ENCODE results near the gene GRHL1.
A peak's percentile ranks its signal among the peaks of the same experiment; 100 is the strongest.
"Not testable (repeated sequence)": the region's sequence is repeated elsewhere in the genome, so short reads cannot be mapped to it uniquely, and the experiment has no call there.

Gene GRHL1

DNA sequence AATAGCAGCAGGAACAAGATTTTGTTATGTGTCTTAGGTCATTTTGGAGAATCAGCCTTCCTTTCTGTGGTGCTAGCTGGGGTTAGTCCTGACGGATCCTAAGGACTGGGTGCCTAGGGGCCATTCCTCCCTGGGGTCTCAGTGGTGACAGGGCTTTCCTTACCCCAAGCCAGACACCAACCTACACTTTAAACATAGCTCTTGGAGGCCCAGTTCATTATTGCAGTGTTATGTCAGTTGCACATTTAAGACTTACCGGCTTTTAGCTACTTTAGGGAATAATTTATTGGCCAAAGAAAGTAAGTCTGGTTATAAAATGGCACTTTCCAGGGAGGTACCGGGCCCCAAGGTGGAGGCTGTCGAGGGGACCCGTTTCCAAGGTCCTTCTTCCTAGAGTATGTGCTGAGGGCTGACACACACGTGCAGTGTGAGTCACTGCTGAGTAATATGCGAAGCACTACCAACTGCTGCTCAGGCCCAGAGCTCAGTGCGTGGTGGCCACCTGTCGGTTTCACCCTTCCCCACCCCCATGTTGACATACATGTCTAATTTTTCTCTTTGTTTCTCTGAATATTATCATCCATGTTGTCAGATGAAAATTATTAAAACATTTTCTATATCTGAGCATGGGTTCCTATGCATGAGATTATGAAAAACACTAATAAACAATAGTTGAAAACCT is 37.0 kb upstream of the GRHL1 start:
- no peak overlapping the region for H3K4me3 ChIP-seq (ENCODE audit: low read depth, low read length)
- TF ChIP-seq, protein P1, sequence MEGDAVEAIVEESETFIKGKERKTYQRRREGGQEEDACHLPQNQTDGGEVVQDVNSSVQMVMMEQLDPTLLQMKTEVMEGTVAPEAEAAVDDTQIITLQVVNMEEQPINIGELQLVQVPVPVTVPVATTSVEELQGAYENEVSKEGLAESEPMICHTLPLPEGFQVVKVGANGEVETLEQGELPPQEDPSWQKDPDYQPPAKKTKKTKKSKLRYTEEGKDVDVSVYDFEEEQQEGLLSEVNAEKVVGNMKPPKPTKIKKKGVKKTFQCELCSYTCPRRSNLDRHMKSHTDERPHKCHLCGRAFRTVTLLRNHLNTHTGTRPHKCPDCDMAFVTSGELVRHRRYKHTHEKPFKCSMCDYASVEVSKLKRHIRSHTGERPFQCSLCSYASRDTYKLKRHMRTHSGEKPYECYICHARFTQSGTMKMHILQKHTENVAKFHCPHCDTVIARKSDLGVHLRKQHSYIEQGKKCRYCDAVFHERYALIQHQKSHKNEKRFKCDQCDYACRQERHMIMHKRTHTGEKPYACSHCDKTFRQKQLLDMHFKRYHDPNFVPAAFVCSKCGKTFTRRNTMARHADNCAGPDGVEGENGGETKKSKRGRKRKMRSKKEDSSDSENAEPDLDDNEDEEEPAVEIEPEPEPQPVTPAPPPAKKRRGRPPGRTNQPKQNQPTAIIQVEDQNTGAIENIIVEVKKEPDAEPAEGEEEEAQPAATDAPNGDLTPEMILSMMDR (IDR thresholded peaks at IDR 0.05; ENCODE audit: borderline replicate concordance, insufficient read depth, low read depth, low read length), result peak; percentile 37; the same call in 1 of the 2 replicates

DNA sequence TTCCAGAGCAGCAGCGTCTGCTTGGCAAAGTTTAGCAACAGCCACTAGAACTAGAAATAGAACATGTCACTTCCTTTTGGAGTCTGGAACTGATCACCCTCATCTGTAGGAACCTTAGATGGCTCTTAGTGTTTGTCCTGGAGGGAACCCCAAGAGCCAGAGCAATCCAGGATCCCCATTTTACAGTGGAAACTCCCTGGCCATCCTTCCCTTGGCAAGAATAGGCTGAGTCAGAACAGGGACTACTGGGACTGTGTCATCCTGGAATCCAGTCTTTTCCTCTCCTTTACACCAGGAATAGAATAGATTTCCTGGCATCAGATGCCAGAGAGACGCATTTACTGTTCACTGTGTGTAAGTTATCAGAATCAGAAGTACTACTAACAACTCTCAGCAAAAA is 33.2 kb upstream of the GRHL1 start:
- H3K4me3 ChIP-seq (ENCODE audit: low read depth, low read length), result no peak overlapping the region
- TF ChIP-seq, protein P1 (IDR thresholded peaks at IDR 0.05; ENCODE audit: borderline replicate concordance, insufficient read depth, low read depth, low read length), result no peak

DNA sequence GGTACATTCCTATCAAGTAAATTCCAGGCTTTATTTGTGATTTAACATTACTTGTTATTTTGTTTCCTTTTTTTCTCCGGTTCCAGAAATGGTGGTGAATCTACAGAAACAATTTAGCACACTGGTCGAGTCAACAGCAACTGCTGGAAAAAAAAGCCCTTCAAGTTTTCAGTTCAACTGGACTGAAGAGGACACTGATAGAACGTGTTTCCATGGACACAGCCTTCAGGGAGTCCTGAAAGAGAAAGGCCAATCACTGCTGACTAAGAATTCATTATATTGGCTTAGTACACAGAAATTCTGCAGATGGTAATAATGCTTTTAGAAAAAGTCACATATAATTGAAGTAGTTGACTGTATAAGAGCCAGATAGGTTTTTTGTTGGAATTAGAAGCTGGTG is 32.0 kb upstream of the GRHL1 start:
- no peak overlapping the region for H3K4me3 ChIP-seq (ENCODE audit: low read depth, low read length)
- TF ChIP-seq, protein P1 (IDR thresholded peaks at IDR 0.05; ENCODE audit: borderline replicate concordance, insufficient read depth, low read depth, low read length), result no peak

DNA sequence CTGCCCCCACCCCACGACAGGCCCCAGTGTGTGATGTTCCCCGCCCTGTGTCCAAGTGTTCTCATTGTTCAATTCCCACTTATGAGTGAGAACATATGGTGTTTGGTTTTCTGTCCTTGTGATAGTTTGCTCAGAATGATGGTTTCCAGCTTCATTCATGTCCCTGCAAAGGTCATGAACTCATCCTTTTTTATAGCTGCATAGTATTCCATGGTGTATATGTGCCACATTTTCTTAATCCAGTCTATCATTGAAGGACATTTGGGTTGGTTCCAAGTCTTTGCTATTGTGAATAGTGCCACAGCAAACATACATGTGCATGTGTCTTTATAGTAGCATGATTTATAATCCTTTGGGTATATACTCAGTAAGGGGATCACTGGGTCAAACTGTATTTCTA is 24.5 kb upstream of the GRHL1 start:
- H3K4me3 ChIP-seq (ENCODE audit: low read depth, low read length), result not testable (repeated sequence)

DNA sequence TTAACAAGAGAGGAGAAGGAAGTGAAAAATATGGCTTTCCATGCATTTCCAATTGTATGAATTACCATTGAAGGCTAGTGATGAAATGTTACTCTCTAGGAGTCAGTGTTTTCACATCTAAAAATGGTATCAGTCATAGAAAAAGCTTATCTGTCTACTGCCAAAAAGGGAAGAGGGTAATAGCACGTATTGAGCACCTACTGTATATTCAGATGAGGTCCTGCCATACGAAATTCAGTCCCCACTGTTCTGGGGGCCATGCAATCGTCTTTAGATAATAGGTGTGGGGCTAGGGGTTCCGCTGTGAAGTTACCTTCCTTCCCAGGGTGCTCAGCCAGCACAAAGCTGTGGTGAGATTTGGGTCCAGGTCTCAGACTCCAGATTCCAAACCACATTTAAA is 14.2 kb upstream of the GRHL1 start:
- H3K4me3 ChIP-seq (ENCODE audit: low read depth, low read length), result no peak overlapping the region
- TF ChIP-seq, protein P1 (IDR thresholded peaks at IDR 0.05; ENCODE audit: borderline replicate concordance, insufficient read depth, low read depth, low read length), result no peak

DNA sequence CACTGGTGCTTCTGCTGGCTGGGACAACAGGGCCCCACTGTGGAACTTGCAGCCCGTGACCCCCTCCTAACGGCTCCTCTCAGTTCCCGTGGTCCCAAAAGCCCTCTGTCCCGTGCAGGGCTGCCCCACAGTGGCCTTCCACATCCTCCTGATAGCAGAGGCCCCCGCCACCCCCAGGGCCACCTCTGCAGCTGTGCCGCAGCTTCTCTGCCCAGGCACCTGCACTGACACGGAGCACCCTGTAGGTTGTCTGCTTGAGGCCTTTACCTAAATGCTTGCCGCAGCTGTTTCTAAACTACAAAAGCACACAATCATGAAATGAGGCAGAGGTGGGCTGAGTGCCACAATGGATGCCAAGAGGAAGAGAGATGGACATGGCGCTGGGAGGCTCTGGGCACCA is 13.5 kb upstream of the GRHL1 start:
- TF ChIP-seq, protein P1 (IDR thresholded peaks at IDR 0.05; ENCODE audit: borderline replicate concordance, insufficient read depth, low read depth, low read length), result no peak
- H3K4me3 ChIP-seq (ENCODE audit: low read depth, low read length), result no peak overlapping the region

DNA sequence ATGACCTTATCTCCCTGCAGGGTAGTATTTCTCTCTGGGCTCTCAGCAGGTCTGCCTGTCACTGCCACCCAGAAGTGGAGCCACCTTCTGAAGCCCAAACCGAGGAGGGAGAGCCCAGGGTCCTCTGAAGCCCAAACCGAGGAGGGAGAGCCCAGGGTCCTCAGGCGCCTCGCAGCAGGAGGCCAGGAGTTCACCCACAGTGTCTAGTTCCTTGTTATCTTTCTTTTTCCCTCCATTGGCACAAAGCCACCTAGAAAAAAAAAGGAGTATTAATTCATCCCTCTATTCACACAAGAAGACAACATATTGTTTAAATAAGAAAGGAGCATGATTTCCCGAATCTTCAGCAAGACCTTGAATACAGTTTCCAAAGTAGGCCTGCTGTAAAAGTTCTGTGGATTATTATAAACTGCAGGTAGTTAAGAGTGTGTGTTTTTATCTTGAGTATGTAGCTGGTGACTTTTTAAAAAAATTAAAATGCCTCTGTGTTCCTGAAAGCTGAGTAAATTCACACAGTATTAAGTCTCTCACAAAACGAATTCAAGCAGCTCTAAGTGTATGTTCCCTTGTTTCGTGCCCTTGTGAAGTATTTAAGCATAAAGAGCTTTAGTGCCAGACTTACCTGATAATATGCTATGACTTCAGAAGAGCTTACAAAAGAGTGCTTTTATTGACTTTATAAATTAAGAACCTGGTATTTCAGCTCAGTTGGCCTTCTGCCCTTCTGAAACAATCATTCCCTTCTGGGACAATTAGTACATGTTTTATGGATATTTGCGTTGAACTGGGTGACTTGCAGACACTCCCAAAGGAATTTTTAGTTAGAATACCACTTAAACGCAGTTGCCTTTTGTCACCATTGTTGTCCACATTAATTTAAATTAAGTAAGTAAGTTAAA is 11.7 kb upstream of the GRHL1 start:
- TF ChIP-seq, protein P1 (IDR thresholded peaks at IDR 0.05; ENCODE audit: borderline replicate concordance, insufficient read depth, low read depth, low read length), result no peak
- H3K4me3 ChIP-seq (ENCODE audit: low read depth, low read length), result no peak overlapping the region

All from GM12875 (cell line).